Trophoblast cell (in vitro differentiated cells and primary cell): ENCODE data around the gene RPTN.

Experiments used
- DNase-seq, 2 donors: peaks; one replicate each; pipeline ENCODE4 v3.0.0-alpha.2; 2016
- H2AFZ ChIP-seq: 2 replicates; pipeline ENCODE4 v1.6.1; 2013; ENCODE audit warnings: low read length, moderate library complexity, mild to moderate bottlenecking; ENCODE audit not compliant: insufficient read depth, poor library complexity
- H2AK5ac ChIP-seq: 2 replicates; pipeline ENCODE4 v1.6.1; 2013; ENCODE audit warnings: mild to moderate bottlenecking, low read length
- H2BK120ac ChIP-seq: 2 replicates; pipeline ENCODE4 v1.6.1; 2013; ENCODE audit warnings: low read length, mild to moderate bottlenecking, moderate library complexity; ENCODE audit not compliant: insufficient read depth, poor library complexity
- H2BK12ac ChIP-seq: 2 replicates; pipeline ENCODE4 v1.6.1; 2013; ENCODE audit warnings: mild to moderate bottlenecking, low read length, moderate library complexity
- H2BK5ac ChIP-seq: 2 replicates; pipeline ENCODE4 v1.6.1; 2013; ENCODE audit warnings: low read length, low read depth, moderate library complexity, mild to moderate bottlenecking; ENCODE audit not compliant: poor library complexity
- H3K14ac ChIP-seq: 2 replicates; pipeline ENCODE4 v1.6.1; 2013; ENCODE audit warnings: mild to moderate bottlenecking, low read length
- H3K18ac ChIP-seq: 2 replicates; pipeline ENCODE4 v1.6.1; 2013; ENCODE audit warnings: mild to moderate bottlenecking, low read length
- H3K23ac ChIP-seq: 2 replicates; pipeline ENCODE4 v1.6.1; 2013; ENCODE audit warnings: low read length
- H3K27ac ChIP-seq: 2 replicates; pipeline ENCODE4 v1.5.1; 2013; ENCODE audit warnings: low read depth, mild to moderate bottlenecking, inconsistent platforms, low read length, moderate library complexity
- H3K27me3 ChIP-seq: 2 replicates; pipeline ENCODE4 v1.6.1; 2013; ENCODE audit warnings: inconsistent platforms, mild to moderate bottlenecking, low read length, moderate library complexity; ENCODE audit not compliant: insufficient read depth
- H3K36me3 ChIP-seq, 2 experiments: 1 replicate in 1 of 2; 2 replicates in 1 of 2; pipeline ENCODE4 v1.6.1; 2013; ENCODE audit warnings: low read length in 2 of 2, mild to moderate bottlenecking in 2 of 2, moderate library complexity in 1 of 2; ENCODE audit not compliant: insufficient read depth in 2 of 2, control insufficient read depth in 1 of 2
- H3K4ac ChIP-seq: 2 replicates; pipeline ENCODE4 v1.6.1; 2013; ENCODE audit warnings: low read depth, mild to moderate bottlenecking, low read length, moderate library complexity
- H3K4me1 ChIP-seq, 2 experiments: 1 replicate in 1 of 2; 2 replicates in 1 of 2; pipeline ENCODE4 v1.6.1; 2013; ENCODE audit warnings: low read length in 2 of 2, mild to moderate bottlenecking in 2 of 2, moderate library complexity in 1 of 2; ENCODE audit not compliant: insufficient read depth in 2 of 2, control insufficient read depth in 1 of 2
- H3K4me2 ChIP-seq: 2 replicates; pipeline ENCODE4 v1.6.1; 2013; ENCODE audit warnings: inconsistent platforms, mild to moderate bottlenecking, low read length, moderate library complexity
- H3K4me3 ChIP-seq: 2 replicates; pipeline ENCODE4 v1.5.1; 2013; ENCODE audit warnings: mild to moderate bottlenecking, low read depth, low read length, inconsistent platforms
- H3K79me1 ChIP-seq: one replicate; pipeline ENCODE4 v1.6.1; 2013; ENCODE audit warnings: low read length
- H3K79me2 ChIP-seq: 2 replicates; pipeline ENCODE4 v1.6.1; 2013; ENCODE audit warnings: low read length, mild to moderate bottlenecking; ENCODE audit not compliant: control insufficient read depth, insufficient read depth, poor library complexity
- H3K9ac ChIP-seq: 2 replicates; pipeline ENCODE4 v1.6.1; 2013; ENCODE audit warnings: mild to moderate bottlenecking, low read length
- H3K9me3 ChIP-seq: 2 replicates; pipeline ENCODE4 v1.6.1; 2013; ENCODE audit warnings: low read depth, mild to moderate bottlenecking, control low read depth, inconsistent platforms, low read length; ENCODE audit not compliant: insufficient read depth
- H4K12ac ChIP-seq: 2 replicates; pipeline ENCODE4 v1.6.1; 2013; ENCODE audit warnings: low read depth, mild to moderate bottlenecking, low read length, moderate library complexity
- H4K8ac ChIP-seq: 2 replicates; pipeline ENCODE4 v1.6.1; 2013; ENCODE audit warnings: low read depth, mild to moderate bottlenecking, low read length, moderate library complexity
- H4K91ac ChIP-seq: one replicate; pipeline ENCODE4 v1.6.1; 2013; ENCODE audit warnings: low read depth, mild to moderate bottlenecking, low read length, moderate library complexity
- WGBS: extraction: QIAGEN DNeasy Blood & Tissue Kit; methylation state at CpG from one replicate; pipeline ENCODE4 v1.1.7; 2013; ENCODE audit warnings: missing lambda C conversion rate; ENCODE audit not compliant: insufficient read length, insufficient coverage; ENCODE audit errors: extremely low coverage; 5-methylcytosine and 5-hydroxymethylcytosine counted together

Gene RPTN

DNA sequence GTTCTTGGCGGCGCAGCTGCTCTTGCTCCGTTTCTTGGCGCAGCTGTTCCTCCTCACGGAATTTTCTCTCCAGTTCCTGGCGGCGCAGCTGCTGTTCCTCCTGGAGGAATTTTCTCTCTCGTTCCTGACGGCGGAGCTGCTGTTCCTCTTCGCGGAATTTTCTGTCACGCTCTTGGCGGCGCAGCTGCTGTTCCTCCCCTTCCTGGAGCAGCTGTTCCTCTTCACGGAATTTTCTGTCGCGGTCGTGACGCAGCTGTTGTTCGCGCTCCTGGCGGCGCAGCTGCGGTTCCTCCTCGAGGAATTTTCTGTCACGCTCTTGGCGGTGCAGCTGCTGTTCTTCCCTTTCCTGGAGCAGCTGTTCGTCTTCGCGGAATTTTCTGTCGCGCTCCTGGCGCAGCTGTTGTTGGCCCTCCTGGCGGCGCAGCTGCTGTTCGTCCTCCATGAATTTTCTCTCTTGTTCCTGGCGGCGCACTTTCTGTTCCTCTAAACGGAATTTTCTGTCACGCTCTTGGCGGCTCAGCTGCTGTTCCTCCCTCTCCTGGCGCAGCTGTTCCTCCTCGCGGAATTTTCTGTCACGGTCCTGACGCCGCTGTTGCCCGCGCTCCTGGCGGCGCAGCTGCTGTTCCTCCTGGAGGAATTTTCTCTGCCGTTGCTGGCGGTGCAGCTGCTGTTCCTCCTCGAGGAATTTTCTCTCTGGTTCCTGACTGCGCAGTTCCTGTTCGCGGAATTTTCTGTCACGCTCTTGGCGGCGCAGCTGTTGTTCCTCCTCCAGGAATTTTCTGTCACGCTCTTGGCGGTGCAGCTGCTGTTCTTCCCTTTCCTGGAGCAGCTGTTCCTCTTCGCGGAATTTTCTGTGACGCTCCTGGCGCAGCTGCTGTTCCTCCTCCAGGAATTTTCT, 50.8 kb downstream of the RPTN start:
- no peaks in the 10 kb centered on the region for H3K79me2 ChIP-seq
- H3K23ac ChIP-seq = no peak overlapping the region
- H2BK5ac ChIP-seq = no peak overlapping the region
- peak overlapping the region; percentile 46 for H3K4me2 ChIP-seq
- peaks cover 59% of the 10 kb centered on the region for H3K27me3 ChIP-seq
- H3K4me3 ChIP-seq = peak overlapping the region; percentile 27
- H3K27ac ChIP-seq = no peak overlapping the region
- H3K14ac ChIP-seq = no peak overlapping the region
- WGBS = no CpG with 5 or more reads among the region's 67 CpGs
- no peak overlapping the region for H4K12ac ChIP-seq
- no peak overlapping the region for H2BK120ac ChIP-seq
- no peak overlapping the region for H3K4ac ChIP-seq
- H3K9me3 ChIP-seq = peaks cover 45% of the 10 kb centered on the region
- H2BK12ac ChIP-seq = no peak overlapping the region
- no peak overlapping the region for H3K9ac ChIP-seq
- H4K91ac ChIP-seq = no peak overlapping the region
- peaks cover 8 to 15% of the 10 kb centered on the region in 2 experiments for H3K4me1 ChIP-seq
- peak; percentile 96 to 98 for DNase-seq
- H2AFZ ChIP-seq = no peak overlapping the region
- H2AK5ac ChIP-seq = no peak overlapping the region
- no peak overlapping the region for H3K18ac ChIP-seq
- H3K36me3 ChIP-seq = no peaks in the 10 kb centered on the region
- no peak overlapping the region for H4K8ac ChIP-seq
- H3K79me1 ChIP-seq = no peaks in the 10 kb centered on the region

DNA sequence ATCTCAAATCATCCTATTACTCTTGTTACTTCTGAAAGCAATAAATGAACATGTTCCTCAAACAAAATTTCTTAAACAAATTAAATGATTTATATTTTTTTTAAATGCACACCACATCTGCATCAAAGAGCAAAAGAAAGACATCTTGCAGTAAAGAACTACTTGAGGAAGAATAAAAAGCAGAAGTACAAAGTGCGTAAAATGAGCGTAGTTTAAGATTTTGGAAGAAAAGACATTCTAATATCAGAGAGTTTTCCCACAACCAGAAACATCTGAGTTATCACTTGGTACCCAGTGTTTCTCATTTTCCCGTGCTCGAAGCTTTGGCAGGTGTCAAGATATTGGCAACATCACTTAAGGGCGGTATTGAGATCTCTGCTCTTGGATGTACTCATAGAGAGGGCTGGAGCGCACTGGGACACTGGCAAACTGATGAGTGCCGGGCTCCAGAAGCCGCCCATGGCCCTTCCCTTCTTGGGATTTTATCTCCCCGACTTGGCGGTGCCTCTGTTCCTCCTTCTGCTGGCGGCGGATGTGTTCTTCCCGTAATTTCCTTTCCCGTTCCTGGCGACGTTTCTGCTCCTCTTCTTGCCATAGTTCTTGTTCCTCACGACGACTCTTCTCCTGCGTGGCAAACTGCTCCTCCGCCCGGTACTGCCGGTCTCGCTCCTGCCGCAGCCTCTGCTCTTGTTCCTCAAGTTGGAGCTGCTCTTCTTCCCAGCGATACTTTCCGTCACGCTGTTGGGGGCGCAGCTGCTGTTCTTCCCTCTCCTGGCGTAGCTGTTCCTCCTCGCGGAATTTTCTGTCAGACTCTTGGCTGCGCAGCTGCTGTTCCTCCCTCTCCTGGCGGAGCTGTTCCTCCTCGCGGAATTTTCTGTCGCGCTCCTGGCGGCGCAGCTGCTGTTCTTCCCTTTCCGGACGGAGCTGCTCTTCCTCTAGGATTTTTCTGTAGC, 51.7 kb downstream of the RPTN start:
- H3K27me3 ChIP-seq = peaks cover 51% of the 10 kb centered on the region
- H3K4me3 ChIP-seq = no peak overlapping the region
- no peak overlapping the region for H3K4ac ChIP-seq
- H3K9ac ChIP-seq = no peak overlapping the region
- DNase-seq = peak in 1 of 2 donors; percentile 43
- H4K91ac ChIP-seq = no peak overlapping the region
- no peak overlapping the region for H3K23ac ChIP-seq
- no peak overlapping the region for H2BK5ac ChIP-seq
- peaks cover 41% of the 10 kb centered on the region for H3K9me3 ChIP-seq
- H2BK12ac ChIP-seq = no peak overlapping the region
- H4K12ac ChIP-seq = no peak overlapping the region
- H3K4me1 ChIP-seq = peaks cover 8 to 13% of the 10 kb centered on the region in 2 experiments
- no peak overlapping the region for H2BK120ac ChIP-seq
- no peak overlapping the region for H2AK5ac ChIP-seq
- no CpG with 5 or more reads among the region's 41 CpGs for WGBS
- no peak overlapping the region for H2AFZ ChIP-seq
- H3K79me2 ChIP-seq = no peaks in the 10 kb centered on the region
- no peak overlapping the region for H4K8ac ChIP-seq
- no peaks in the 10 kb centered on the region for H3K36me3 ChIP-seq
- no peaks in the 10 kb centered on the region for H3K79me1 ChIP-seq
- no peak overlapping the region for H3K14ac ChIP-seq
- peak overlapping the region; percentile 46 for H3K4me2 ChIP-seq
- no peak overlapping the region for H3K27ac ChIP-seq
- no peak overlapping the region for H3K18ac ChIP-seq

DNA sequence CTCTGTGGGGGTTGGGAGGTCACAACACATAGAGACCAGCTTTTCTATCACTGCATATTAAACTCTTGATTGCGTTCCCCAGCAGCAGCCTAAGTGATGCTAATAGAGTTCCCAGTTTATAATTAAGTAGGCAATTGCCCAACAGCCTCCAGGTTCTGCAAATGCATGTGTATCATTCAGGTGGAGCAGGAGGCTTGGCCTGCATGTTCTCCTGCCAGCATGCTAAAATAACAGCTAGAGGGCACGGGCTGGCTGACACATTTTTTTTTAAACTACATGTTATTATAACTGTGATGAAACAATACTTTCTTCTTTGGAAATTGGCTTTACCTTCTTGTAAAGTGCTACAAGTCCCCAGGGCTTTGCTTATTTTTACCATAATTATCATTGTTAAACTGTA, 54.2 kb downstream of the RPTN start:
- Histone ChIP-seq H3K4ac (no peak overlapping the region), H2AK5ac (no peak overlapping the region), H3K4me3 (no peak overlapping the region), H4K91ac (no peak overlapping the region), H3K14ac (no peak overlapping the region), H3K4me2 (no peak overlapping the region), H2BK120ac (no peak overlapping the region), H3K9me3 (peaks cover 25% of the 10 kb centered on the region), H2BK12ac (no peak overlapping the region), H4K8ac (no peak overlapping the region), H3K36me3 (no peaks in the 10 kb centered on the region), H3K18ac (no peak overlapping the region), H2AFZ (no peak overlapping the region), H3K27me3 (peaks cover 28% of the 10 kb centered on the region), H3K9ac (no peak overlapping the region), H2BK5ac (no peak overlapping the region), H3K23ac (no peak overlapping the region), H3K79me1 (no peaks in the 10 kb centered on the region), H3K27ac (no peak overlapping the region), H3K79me2 (no peaks in the 10 kb centered on the region), H4K12ac (no peak overlapping the region), H3K4me1 (peaks cover 2 to 6% of the 10 kb centered on the region in 2 experiments)
- peak; percentile 71 to 73 for DNase-seq
- no CpG with 5 or more reads among the region's 2 CpGs for WGBS
